ENCODE data around the gene VIT. TPM values are rescaled to one million over a fixed set of nuclear protein-coding genes. Genes with fewer than 3 reads are reported as not detected.

VIT gene
- total and polyA plus RNA-seq, 2 experiments from 2014 or later, result not detected

- no peak overlapping the region for H3K27ac Mint-ChIP-seq
- no peaks in the 10 kb centered on the region for H3K36me3 ChIP-seq (ENCODE audit: insufficient read depth)
- no peaks in the 10 kb centered on the region for H3K79me2 ChIP-seq (replicated peaks; ENCODE audit: insufficient read depth)
- H3K4me1 ChIP-seq (ENCODE audit: insufficient read depth), result peaks cover 10% of the 10 kb centered on the region; the same call in 1 of the 2 replicates
- H2AFZ ChIP-seq, result no peak overlapping the region
- H3K9me3 Mint-ChIP-seq, result no peaks in the 10 kb centered on the region
- no peak overlapping the region for H3K4me3 ChIP-seq
- no peaks in the 10 kb centered on the region for H3K36me3 Mint-ChIP-seq (ENCODE audit: low read depth)
- no peak overlapping the region for H3K27ac ChIP-seq (ENCODE audit: low read depth)
- H3K4me1 Mint-ChIP-seq, result peaks cover 19% of the 10 kb centered on the region
- TF ChIP-seq ETS1 (IDR thresholded peaks at IDR 0.05), result no peak
- no peak for TF ChIP-seq CREB1 (CRISPR knock-in tag; IDR thresholded peaks at IDR 0.05; ENCODE audit: low read depth)
- TF ChIP-seq REST (IDR thresholded peaks at IDR 0.05; ENCODE audit: unreplicated experiment), result no peak
- TF ChIP-seq EZH2phosphoT487 (IDR thresholded peaks at IDR 0.05; ENCODE audit: unreplicated experiment), result no peak
- no peak for TF ChIP-seq POLR2AphosphoS5 (IDR thresholded peaks at IDR 0.05; ENCODE audit: low read depth)
- no peak for TF ChIP-seq ZNF462 (CRISPR knock-in tag; IDR thresholded peaks at IDR 0.05)
- no peak for TF ChIP-seq CTCF (conservative IDR thresholded peaks at IDR 0.05; ENCODE audit: low read depth in 2 of 2)
- TF ChIP-seq JUNB (IDR thresholded peaks at IDR 0.05; ENCODE audit: unreplicated experiment), result no peak
- no peak for TF ChIP-seq EZH2 (IDR thresholded peaks at IDR 0.05; ENCODE audit: low read depth, unreplicated experiment)
- TF ChIP-seq NANOG (IDR thresholded peaks at IDR 0.05; ENCODE audit: borderline replicate concordance), result no peak
- TF ChIP-seq ZNF331 (CRISPR knock-in tag; IDR thresholded peaks at IDR 0.05; ENCODE audit: low read depth), result no peak
- TF ChIP-seq ZNF114 (CRISPR knock-in tag; IDR thresholded peaks at IDR 0.05), result no peak
- no peak for TF ChIP-seq STAT1 (IDR thresholded peaks at IDR 0.05; ENCODE audit: unreplicated experiment)
- H3K4me2 ChIP-seq, result no peak overlapping the region
- H3K4me3 Mint-ChIP-seq, result no peak overlapping the region
- ATAC-seq (no peak), DNase-seq (ENCODE audit: low spot score) (no peak)
- no peaks in the 10 kb centered on the region for H3F3A ChIP-seq (replicated peaks; ENCODE audit: low read depth)
- peaks cover 4% of the 10 kb centered on the region for H3K27me3 Mint-ChIP-seq (ENCODE audit: insufficient read depth, low read depth, poor library complexity)
- H4K20me1 ChIP-seq (replicated peaks; ENCODE audit: insufficient read depth), result no peaks in the 10 kb centered on the region
- no peaks in the 10 kb centered on the region for H3K27me3 ChIP-seq (ENCODE audit: insufficient read depth)
- H3K9me2 ChIP-seq (ENCODE audit: insufficient read depth), result peaks cover 3% of the 10 kb centered on the region; the same call in 1 of the 2 replicates
These were observed 3.8 kb downstream of the VIT start for GRCh38 chr2:36700311-36700710.

Measured in GM23338 (cell line).